GM18507 (cell line): ENCODE data around the gene HECTD4.
"Not testable (repeated sequence)": the region's sequence is repeated elsewhere in the genome, so short reads cannot be mapped to it uniquely, and the experiment has no call there.

Experiments
- DNase-seq: peaks from one replicate; pipeline ENCODE4 v3.0.0; 2011; ENCODE audit warnings: low read depth; ENCODE audit not compliant: insufficient read length; ENCODE audit errors: extremely low spot score
- FAIRE-seq: peaks from 2 replicates; lab custom pipeline; 2011; peaks lifted over from hg19 to GRCh38; lab: Jason Lieb, UNC

Gene HECTD4

GRCh38 chr12:112299704-112300103, 82.5 kb downstream of the HECTD4 start:
- no peak for FAIRE-seq
- no peak for DNase-seq

GRCh38 chr12:112297188-112297587, 85.0 kb downstream of the HECTD4 start:
- no peak for FAIRE-seq
- no peak for DNase-seq

DNA sequence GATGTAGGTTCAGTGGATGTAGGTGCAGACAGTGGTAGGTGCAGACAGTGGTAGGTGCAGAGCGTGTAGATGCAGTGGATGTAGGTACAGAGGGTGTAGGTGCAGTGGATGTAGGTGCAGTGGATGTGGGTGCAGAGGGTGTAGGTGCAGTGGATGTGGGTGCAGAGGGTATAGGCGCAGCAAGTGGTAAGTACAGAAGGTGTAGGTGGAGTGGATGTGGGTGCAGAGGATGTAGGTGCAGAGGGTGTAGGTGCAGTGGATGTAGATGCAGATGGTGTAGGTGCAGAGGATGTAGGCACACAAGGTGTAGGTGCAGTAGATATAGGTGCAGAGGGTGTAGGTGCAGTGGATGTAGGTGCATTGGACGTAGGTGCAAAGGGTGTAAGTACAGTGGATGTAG, 86.0 kb downstream of the HECTD4 start:
- FAIRE-seq = no peak
- no peak for DNase-seq

DNA sequence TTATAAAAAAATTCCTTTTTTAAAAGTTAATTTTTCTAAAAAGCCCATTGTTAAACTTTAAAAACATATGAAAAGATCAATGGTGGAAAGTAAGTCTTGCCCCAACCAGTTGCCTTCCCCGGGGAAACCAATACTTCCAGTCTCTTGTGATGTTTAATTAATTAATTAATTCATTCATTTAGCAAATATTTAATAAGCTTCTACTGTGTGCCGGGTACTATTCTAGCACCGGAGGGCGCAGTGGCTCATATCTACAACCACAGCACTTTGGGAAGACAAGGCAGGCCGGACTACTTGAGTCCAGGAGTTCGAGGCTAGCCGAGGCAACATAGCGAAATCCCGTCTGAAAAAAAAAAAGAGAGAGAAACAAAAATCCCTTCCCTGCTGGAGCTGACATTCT, 87.4 kb downstream of the HECTD4 start:
- no peak for FAIRE-seq
- DNase-seq = no peak

GRCh38 chr12:112288638-112289037, 93.6 kb downstream of the HECTD4 start:
- no peak for DNase-seq
- FAIRE-seq = no peak

DNA sequence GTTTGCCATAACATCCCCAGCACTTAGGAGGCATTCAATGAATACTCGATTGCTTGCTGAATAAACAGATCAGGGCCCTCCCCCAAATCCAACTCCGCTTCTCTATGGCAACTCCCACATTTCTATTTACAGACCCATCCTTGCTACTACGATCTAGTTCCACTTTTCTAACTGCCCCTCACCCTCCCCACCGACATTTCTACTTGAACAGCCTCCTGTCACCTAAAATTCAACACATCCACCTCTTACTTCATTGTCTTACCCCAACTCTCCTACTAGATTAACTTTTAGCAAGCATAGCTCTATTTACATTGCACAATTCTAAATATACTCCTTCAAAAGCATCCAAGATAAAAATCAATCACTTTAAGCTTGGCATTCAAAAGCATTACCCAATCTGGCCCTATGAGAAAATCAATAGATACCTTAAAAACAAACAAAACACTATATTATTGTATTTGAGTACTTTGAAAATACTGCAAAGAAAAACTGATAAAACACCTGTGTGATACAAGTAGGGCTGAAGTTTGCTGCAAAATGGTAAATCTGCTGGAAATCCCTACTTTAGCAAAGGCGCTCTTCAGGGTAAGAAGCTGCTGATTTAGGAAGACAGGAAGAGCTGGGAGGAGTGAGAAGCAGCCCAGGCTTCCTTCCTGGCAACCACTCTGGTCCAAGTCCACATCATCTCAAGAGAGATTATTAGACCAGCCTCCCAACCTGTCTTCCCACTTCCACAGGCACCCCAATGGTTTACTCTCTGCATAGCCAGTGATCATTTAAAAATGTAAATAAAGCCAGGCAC, 96.4 kb downstream of the HECTD4 start:
- no peak for DNase-seq
- no peak for FAIRE-seq

- FAIRE-seq (no peak), DNase-seq (no peak)
Measured at GRCh38 chr12:112283546-112283945, 98.7 kb downstream of the HECTD4 start.

- DNase-seq (no peak), FAIRE-seq (no peak)
Measured at GRCh38 chr12:112282920-112283319, 99.3 kb downstream of the HECTD4 start.

DNA sequence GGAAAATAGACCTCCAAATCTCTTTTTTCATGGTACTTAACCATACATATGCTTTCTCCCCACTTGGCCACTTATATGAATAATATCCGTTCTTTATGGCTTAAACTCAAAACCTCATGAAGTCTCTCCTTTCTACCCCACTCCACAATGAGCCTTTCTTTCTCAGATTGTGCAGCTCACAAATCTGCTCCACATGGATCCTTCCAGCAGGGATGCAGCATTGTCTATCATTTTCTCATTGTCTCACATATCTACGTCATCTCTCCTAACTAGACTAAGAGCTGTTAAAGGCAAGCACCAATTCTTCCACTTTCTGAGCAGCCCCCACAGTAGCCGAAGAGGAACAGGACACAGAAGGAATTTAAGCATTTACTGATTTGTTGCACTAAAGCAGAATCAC, 106.4 kb downstream of the HECTD4 start:
- no peak for FAIRE-seq

GRCh38 chr12:112275207-112275606, 107.0 kb downstream of the HECTD4 start:
- no peak for FAIRE-seq

More for the DNA sequence above, 106.4 kb downstream of the HECTD4 start:
- no peak for DNase-seq

DNA sequence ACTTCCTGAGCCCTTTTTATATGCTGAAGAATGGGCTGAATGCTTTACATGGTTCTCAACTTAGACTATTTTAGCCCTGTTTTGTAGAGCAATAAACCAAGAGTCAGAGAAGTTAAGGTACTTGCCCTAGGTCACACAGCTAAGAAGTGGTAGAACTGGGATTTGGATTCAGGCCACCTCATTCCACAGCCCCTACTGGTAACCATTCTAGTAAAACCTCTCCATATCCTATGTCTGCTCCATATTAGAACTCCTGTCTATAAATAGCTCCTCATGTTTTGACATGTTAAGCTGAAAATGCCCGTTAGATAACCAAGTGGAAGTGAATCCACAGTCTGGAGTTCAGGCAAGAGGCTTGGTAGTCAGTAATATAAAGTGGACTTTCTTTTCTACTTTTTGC, 111.6 kb downstream of the HECTD4 start:
- FAIRE-seq = no peak

More at GRCh38 chr12:112275207-112275606, 107.0 kb downstream of the HECTD4 start:
- DNase-seq = no peak

GRCh38 chr12:112266473-112266872, 115.8 kb downstream of the HECTD4 start:
- no peak for FAIRE-seq
- DNase-seq = no peak

More for the DNA sequence above, 111.6 kb downstream of the HECTD4 start:
- DNase-seq = no peak

DNA sequence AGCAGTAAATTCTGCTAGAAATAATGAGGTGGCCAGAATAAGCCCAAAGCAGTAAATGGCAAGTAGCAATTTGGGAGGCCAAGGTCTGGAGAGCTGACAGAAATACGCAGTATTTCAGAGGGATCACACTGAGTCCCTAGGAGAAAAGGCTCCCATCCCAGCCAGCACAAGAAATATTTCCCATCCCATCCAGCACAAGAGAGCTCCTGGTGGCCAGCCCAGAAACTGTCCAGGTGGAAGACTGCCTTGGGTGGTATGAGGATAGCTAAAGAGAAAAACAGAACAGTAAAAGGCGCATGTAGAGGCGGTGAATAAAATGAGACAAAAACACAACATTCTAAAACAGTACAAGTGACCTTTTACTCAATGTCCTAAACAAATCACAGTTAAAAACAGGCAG, 120.7 kb downstream of the HECTD4 start:
- FAIRE-seq (no peak), DNase-seq (no peak)

DNA sequence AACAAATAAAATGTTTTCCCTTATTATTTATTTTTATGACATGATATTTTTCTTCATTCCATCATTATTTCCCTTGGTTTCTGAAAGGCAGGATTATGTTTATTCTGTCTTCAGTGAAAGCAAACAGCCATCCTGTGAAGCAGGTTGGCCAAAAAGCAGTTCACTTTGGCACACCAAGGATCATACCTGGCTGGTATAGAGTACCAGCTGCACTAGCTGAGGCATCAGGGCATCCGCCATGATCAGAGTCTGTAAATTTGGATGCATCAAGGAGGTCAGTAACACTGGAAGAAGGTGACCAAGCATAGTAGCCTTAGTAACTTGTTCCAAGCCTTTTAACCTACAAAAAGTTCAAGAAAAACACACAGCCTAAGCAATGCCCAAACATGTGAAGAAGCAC, 123.3 kb downstream of the HECTD4 start:
- DNase-seq (no peak), FAIRE-seq (no peak)

DNA sequence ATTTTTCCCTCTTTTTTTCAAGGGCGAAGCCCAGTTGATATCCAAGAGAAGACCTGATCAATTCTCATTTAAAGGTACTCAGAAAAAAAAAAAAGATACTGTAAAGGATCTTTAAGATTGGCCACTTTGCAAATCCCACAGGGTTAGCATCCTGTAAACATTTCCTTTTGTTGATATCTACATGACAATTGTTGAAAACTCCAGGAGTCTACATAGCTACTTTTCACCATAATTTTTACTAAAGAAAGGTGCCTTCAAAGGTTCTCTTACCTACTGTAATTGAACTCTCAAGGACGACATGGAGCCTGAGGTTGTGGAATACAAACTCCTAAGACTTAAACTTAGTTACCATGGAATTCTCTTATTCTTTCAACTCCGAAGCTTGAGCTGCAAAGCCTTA, 125.5 kb downstream of the HECTD4 start:
- FAIRE-seq (no peak), DNase-seq (no peak)

DNA sequence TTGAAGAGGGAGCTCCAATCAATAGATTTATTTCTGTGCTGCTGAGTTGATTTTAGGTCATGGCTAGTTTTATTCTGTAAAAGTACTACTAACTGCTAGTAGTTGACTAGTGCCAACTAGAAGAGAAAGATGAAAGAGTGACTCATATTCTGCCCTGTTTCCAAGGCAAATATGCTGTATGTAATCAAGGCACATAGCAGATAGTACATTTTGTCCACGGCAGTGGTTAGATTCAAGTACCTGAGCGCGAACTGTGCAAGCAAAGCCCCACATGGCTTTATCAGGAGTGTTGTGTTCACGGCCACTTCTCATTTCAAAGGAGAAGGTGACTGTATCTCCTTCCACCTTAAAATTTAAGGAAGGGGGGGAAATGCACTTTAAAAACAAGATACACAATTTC, 130.0 kb downstream of the HECTD4 start:
- no peak for FAIRE-seq
- DNase-seq = no peak

- not testable (repeated sequence) for DNase-seq, FAIRE-seq
Measured at GRCh38 chr12:112244902-112245301, 137.3 kb downstream of the HECTD4 start.

GRCh38 chr12:112243255-112244110, 138.7 kb downstream of the HECTD4 start:
- FAIRE-seq (no peak), DNase-seq (no peak)

DNA sequence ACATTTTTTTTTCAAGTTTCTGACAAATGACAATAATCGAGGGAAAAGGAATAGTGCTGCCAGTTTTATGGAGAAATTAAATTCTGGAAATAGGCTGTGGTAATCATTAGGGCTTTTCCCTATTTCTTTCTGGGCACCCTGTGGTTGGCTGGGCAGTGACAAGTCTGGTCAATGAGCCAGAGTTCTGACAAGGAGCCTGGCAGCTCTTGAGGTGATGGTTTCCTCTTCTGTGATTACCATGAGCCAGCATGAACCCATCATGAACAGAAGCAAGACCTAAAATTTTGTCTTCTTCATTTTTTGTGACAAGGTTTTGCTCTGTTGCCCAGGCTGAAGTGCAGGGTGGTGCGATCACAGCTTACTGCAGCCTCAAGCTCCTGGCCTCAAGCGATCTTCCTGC, 141.1 kb downstream of the HECTD4 start:
- FAIRE-seq (no peak), DNase-seq (no peak)

DNA sequence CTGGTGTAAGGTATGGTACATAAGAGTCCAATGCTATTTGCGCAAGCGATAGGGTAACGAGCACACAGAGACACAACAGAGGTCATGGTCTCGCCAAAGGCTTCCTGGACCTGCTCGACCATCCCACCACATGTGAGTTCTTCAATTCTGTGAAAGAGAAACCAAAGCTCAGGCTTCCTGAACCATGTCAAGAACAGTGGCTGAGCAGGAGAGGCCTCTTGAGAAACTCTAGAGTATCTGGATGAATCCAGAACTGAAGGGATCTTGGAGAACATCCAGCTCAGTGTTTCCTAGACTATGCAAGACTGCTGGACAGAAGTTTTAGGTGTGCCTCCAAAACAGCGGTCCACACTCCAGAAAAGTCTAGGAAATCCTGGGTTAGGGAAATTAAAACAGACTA, 142.3 kb downstream of the HECTD4 start:
- DNase-seq (no peak), FAIRE-seq (no peak)

DNA sequence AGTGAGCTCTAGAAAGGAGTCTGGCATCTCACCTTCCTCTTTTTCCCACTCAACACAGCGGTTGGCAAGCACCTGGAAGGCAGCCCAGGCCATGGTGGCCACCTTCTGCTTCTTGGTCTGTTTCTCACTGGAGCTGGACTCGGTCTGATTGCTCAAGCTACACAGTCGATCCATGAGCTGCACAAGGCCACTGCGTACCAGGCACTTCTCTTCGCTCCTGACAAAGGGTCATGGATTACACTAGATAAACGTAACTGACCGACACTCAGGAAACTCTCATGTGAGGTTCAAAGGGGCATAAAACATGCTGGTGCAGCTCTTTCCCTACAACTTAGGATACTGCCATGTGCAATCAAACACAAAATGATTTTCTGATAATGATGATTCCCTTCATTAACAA, 143.2 kb downstream of the HECTD4 start:
- FAIRE-seq (no peak), DNase-seq (no peak)
